HAP-1 (cell line): ENCODE results near the gene DPF1.

Experiments
- DNase-seq, 2 experiments: peaks; one replicate each; pipeline ENCODE4 v3.0.0-alpha.2; 2016 to 2020; ENCODE audit warnings: low spot score in 2 of 2
- H3K27me3 ChIP-seq: fragments of 250-450 bp; sonication (Bioruptor Pico); 2 replicates; pipeline ENCODE4 v1.5.1; 2020; ENCODE audit warnings: low read depth, mild to moderate bottlenecking, moderate library complexity
- H3K36me3 ChIP-seq: fragments of 250-450 bp; sonication (Bioruptor Pico); replicated peaks from 2 replicates; pipeline ENCODE4 v1.5.1; 2020; ENCODE audit warnings: mild to moderate bottlenecking
- H3K4me1 ChIP-seq: fragments of 250-450 bp; sonication (Bioruptor Pico); 2 replicates; pipeline ENCODE4 v1.5.1; 2020; ENCODE audit warnings: mild to moderate bottlenecking
- H3K4me3 ChIP-seq: fragments of 250-450 bp; sonication (Bioruptor Pico); 2 replicates; pipeline ENCODE4 v1.5.1; 2020; ENCODE audit warnings: mild to moderate bottlenecking, moderate library complexity
- H3K9me3 ChIP-seq: fragments of 250-450 bp; sonication (Bioruptor Pico); 2 replicates; pipeline ENCODE4 v1.5.1; 2020; ENCODE audit warnings: mild to moderate bottlenecking, moderate library complexity
- in situ Hi-C: fragments of 300-500 bp; cut with MboI; formaldehyde crosslinking; loops from 3 replicates; pipeline ENCODE4 v1.14.3; 2020; ENCODE audit warnings: low sequenced_read_pairs, inconsistent platforms, mixed read lengths

The DPF1 gene

DNA sequence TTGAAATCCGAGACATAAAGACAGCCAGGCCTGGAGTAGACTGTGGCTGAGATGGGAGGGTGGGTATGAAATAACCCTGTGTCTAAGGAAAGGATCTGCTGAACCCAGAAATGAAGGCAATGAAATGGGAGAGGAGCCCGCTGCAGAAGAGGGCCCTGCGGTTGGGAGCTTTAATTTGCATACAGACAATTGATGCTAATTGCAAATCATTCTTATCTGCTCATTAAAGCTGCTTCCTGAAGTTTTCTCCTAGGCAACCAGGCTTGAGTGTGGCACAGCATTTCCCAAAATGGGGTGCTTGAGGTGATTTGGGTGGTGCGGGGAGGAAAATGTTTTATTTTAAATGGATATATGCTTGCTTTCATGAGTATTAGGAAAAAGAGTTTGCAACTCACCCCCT, 55.4 kb downstream of the DPF1 start:
- H3K4me1 ChIP-seq: no peaks in the 10 kb centered on the region
- no peak overlapping the region for H3K4me3 ChIP-seq
- in situ Hi-C loops: no loop called here
- no peaks in the 10 kb centered on the region for H3K9me3 ChIP-seq
- no peak for DNase-seq
- peaks cover 7% of the 10 kb centered on the region for H3K36me3 ChIP-seq
- no peaks in the 10 kb centered on the region for H3K27me3 ChIP-seq

GRCh38 chr19:38165335-38165734, 58.7 kb downstream of the DPF1 start:
- Histone ChIP-seq H3K9me3 (peaks cover 6% of the 10 kb centered on the region; the same call in 1 of the 2 replicates), H3K27me3 (no peaks in the 10 kb centered on the region), H3K4me3 (no peak overlapping the region), H3K36me3 (peaks cover 11% of the 10 kb centered on the region), H3K4me1 (no peaks in the 10 kb centered on the region)
- in situ Hi-C loops: no loop called here
- DNase-seq: no peak

DNA sequence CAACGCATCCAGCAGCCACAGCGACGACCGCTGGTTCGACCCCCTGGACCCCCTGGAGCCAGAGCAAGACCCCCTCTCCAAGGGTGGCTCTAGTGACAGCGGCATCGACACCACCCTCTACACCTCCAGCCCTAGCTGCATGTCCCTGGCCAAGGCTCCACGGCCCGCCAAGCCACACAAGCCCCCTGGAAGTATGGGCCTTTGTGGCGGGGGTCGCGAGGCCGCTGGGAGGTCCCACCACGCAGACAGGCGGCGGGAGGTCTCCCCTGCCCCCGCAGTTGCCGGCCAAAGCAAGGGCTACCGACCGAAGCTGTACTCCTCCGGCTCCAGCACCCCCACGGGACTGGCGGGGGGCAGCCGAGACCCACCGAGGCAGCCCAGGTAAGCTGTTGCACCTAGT, 59.5 kb downstream of the DPF1 start:
- Histone ChIP-seq H3K36me3 (peaks cover 11% of the 10 kb centered on the region), H3K9me3 (peaks cover 6% of the 10 kb centered on the region; the same call in 1 of the 2 replicates), H3K27me3 (no peaks in the 10 kb centered on the region), H3K4me3 (no peak overlapping the region), H3K4me1 (no peaks in the 10 kb centered on the region)
- no peak for DNase-seq
- in situ Hi-C loops: no loop called here

DNA sequence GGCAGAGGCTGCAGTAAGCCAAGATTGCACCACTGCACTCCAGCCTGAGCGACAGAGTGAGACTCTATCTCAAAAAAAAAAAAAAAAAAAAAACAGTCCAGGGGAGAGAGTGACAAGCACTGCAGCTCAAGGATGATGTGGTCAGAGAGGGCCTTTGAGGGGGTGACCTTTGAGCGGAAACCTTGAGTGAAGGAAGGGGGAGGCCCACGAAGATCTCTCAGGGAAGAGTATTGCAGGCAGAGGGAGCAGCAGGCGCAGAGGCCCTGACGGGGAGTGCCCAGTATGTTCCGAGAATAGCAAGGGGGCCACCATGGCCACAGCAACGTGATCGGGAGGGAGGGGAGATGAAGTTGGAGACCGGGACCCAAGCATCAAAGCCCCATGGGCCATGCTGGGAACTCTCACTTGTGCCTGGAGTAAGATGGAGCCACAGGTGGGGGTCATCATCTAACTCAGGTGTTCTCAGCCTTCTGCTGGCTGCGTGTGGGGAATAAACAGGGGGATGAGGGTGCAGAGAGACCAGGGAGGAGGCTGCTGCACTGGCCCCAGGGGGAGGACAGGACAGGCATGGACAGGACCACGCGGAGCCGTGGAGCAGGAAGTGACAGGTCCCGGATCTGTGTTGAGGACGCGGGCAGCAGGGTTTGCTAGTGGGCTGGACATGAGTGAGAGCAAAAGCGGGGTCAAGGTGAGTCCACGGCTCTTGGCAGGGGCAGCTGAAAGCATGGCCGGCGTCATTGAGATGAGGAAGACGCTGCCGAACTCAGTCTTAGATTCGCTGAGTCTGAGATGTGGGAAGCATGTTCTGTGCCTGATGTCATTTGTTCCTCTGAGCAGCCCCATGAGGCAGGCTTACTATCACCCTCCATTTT, 60.4 kb downstream of the DPF1 start:
- no peak overlapping the region for H3K4me3 ChIP-seq
- H3K4me1 ChIP-seq: no peaks in the 10 kb centered on the region
- peaks cover 11% of the 10 kb centered on the region for H3K36me3 ChIP-seq
- no peaks in the 10 kb centered on the region for H3K27me3 ChIP-seq
- peaks cover 6% of the 10 kb centered on the region; the same call in 1 of the 2 replicates for H3K9me3 ChIP-seq
- DNase-seq: no peak
- in situ Hi-C loops: no loop called here

GRCh38 chr19:38162632-38163031, 61.4 kb downstream of the DPF1 start:
- peaks cover 11% of the 10 kb centered on the region for H3K36me3 ChIP-seq
- H3K27me3 ChIP-seq: no peaks in the 10 kb centered on the region
- H3K4me1 ChIP-seq: no peaks in the 10 kb centered on the region
- in situ Hi-C loops: no loop called here
- H3K4me3 ChIP-seq: no peak overlapping the region
- no peak for DNase-seq
- H3K9me3 ChIP-seq: peaks cover 6% of the 10 kb centered on the region; the same call in 1 of the 2 replicates

- Histone ChIP-seq H3K9me3 (peaks cover 6% of the 10 kb centered on the region; the same call in 1 of the 2 replicates), H3K4me3 (no peak overlapping the region), H3K36me3 (peaks cover 11% of the 10 kb centered on the region), H3K27me3 (no peaks in the 10 kb centered on the region), H3K4me1 (no peaks in the 10 kb centered on the region)
- DNase-seq: no peak
- in situ Hi-C loops: no loop called here
Observed at GRCh38 chr19:38162094-38162493, 61.9 kb downstream of the DPF1 start.
